NK-92 treated with Interleukin-12 subunit alpha and Interleukin-12 subunit beta, amount 100 ng/mL, for 24 hours (cell line): ENCODE data around the gene MAGEC2.

Experiments used
- DNase-seq: peaks from one replicate; lab custom pipeline; 2025; lab: John Stamatoyannopoulos, UW

Gene MAGEC2, protein sequence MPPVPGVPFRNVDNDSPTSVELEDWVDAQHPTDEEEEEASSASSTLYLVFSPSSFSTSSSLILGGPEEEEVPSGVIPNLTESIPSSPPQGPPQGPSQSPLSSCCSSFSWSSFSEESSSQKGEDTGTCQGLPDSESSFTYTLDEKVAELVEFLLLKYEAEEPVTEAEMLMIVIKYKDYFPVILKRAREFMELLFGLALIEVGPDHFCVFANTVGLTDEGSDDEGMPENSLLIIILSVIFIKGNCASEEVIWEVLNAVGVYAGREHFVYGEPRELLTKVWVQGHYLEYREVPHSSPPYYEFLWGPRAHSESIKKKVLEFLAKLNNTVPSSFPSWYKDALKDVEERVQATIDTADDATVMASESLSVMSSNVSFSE

GRCh38 chrX:142204522-142205433 lies at the start of gene MAGEC2:
Gene MAGEC2 (minus strand): TSS chrX:142205290. CDS start chrX:142203987, 1,303 bp downstream.
- DNase-seq = no peak

- DNase-seq = no peak
These were observed 46.6 kb upstream of the MAGEC2 start for GRCh38 chrX:142251680-142252079.

DNA sequence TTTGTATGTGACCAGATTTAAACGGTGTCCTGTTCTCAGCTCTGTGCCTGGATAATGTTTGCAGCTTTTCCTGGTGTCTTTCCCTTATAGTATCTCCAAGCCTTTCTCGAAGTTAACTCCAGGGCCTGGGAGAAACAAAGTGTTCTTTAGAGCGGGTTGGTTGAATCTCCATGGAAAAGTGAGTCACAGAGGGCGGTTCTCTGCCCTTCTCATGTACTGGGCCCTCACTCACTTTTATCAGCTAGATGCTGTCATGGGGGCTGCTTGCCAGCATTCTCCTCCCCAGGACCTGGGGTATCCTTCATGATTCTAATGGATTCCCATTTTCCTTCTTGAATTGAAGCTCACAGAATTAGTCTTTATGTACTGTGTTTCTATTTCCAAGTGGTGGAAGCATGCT lies 46.1 kb upstream of the MAGEC2 start:
- DNase-seq = no peak

DNA sequence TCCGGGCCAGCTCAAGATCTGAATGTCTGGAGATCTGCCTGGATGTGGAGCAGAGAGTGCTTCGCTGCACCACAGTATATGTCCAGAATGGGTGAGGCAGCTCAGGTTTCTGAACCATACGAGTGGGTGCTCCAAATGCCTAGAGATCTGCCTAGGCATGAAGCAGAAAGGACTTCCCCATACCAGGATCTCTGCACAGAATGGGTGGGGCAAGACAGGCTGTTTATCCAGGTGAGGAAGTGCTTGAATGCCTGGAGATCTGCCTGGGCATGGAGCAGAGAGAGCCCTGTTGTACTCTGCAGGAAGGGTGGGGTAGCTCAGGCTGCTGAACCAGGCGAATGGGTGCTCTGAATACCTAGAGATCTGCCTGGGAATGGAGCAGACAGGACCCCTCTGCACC lies 45.4 kb upstream of the MAGEC2 start:
- no peak for DNase-seq

GRCh38 chrX:142249721-142250120 lies 44.6 kb upstream of the MAGEC2 start:
- no peak for DNase-seq

DNA sequence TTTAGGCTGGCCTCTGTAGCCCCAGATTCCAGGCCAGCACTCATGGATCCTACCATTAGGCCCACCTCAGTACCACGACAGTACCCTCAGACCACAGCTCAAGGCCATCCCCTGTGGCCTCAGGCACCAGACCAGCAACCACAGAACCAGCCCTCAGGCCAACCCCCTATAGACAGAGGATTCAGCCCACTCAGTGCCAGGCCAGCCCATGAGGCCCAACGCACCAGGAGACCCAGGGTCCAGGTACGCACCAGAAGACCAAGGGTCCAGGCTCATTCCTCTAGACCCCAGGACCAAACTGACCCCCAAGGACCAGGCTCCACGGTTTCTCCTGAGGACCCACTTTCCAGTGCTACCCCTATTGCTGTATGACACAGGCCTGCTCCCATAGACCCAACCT lies 39.5 kb upstream of the MAGEC2 start:
- no peak for DNase-seq

DNA sequence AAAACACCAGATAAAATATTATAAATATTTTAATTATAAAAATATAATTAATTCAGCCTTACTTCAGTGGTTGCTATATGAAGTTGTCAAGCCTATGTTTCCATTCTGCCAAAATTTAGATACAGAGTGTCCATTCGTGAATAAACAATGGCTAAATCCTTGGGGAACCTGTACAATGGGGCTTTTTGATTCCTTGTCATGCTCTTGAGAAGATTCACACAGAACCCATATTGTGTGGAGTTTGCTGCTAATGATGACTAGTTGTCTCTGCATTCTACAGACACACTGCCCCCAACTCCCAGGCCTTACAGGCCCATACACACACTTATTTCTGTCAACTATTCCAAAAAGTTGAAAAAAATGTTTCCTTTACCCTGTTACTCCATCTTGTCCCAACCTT lies 33.4 kb upstream of the MAGEC2 start:
- DNase-seq = no peak

GRCh38 chrX:142233400-142233799 lies 28.3 kb upstream of the MAGEC2 start:
- DNase-seq = no peak

DNA sequence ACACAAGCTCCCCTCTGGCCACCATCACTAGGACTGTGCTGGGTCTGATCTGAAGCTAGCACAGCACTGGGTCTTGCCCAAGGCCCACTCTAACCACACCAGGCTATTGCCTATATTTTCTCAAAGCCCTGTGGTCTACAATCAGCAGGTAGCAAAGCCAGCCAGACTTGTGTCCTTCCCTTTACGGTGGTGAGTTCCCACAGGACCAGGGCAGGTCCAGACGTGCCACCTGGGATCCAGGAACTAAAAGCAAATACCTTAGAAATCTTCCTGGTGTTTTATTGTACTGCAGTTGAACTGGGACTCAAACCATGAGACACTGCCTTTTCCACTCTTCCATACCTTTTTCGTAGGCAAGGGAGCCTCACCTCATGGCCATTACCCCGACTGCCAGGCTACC lies 9.0 kb upstream of the MAGEC2 start:
- DNase-seq = no peak

- DNase-seq = no peak
These were observed 4.0 kb downstream of the MAGEC2 start for GRCh38 chrX:142201113-142201512.

GRCh38 chrX:142186103-142186502 lies 19.0 kb downstream of the MAGEC2 start:
- DNase-seq = no peak

- no peak for DNase-seq
These were observed 20.1 kb downstream of the MAGEC2 start for GRCh38 chrX:142184756-142185602.

- DNase-seq = no peak
These were observed 48.5 kb downstream of the MAGEC2 start for GRCh38 chrX:142156567-142156966.
